ENCODE data around the gene AXIN2. TPM values are rescaled to one million over a fixed set of nuclear protein-coding genes. Genes with fewer than 3 reads are reported as not detected.

The AXIN2 gene
- total RNA-seq, 2 donors from 2014 or later = 32.3 to 54.6 TPM

GRCh38 chr17:65530523-65531255, 30.8 kb downstream of the AXIN2 start:
- intact Hi-C loops (cut with DNase I) = no loop called here
- Histone ChIP-seq H3K36me3 (peaks cover 1 to 11% of the 10 kb centered on the region in 2 donors), H3K4me3 (no peak overlapping the region), H3K27ac (peak overlapping the region; percentile 2 to 20), H3K4me1 (replicated peaks) (no peaks in the 10 kb centered on the region), H3K9me3 (no peaks in the 10 kb centered on the region), H3K27me3 (replicated peaks; ENCODE audit: insufficient read depth) (no peaks in the 10 kb centered on the region)
- DNase-seq (ENCODE audit: low spot score) = no peak
- 55% methylated on average over 10 of the region's 10 CpGs for WGBS
- TF ChIP-seq CTCF (IDR thresholded peaks at IDR 0.05) (no peak), POLR2AphosphoS5 (IDR thresholded peaks at IDR 0.05) (no peak), POLR2A (IDR thresholded peaks at IDR 0.05) (no peak)

- DNase-seq (ENCODE audit: low spot score) = no peak
- no peak overlapping the region for H3K4me3 ChIP-seq
- H3K27me3 ChIP-seq (replicated peaks; ENCODE audit: insufficient read depth) = no peaks in the 10 kb centered on the region
- no peak for TF ChIP-seq CTCF (IDR thresholded peaks at IDR 0.05)
- no peak for TF ChIP-seq POLR2AphosphoS5 (IDR thresholded peaks at IDR 0.05)
- no peak for TF ChIP-seq POLR2A (IDR thresholded peaks at IDR 0.05)
- H3K27ac ChIP-seq = no peak overlapping the region
- intact Hi-C loops (cut with DNase I) = no loop called here
- 91% methylated on average over 17 of the region's 17 CpGs for WGBS
- no peaks in the 10 kb centered on the region for H3K4me1 ChIP-seq (replicated peaks)
- peaks cover 0 to 11% of the 10 kb centered on the region in 2 donors for H3K36me3 ChIP-seq
- no peaks in the 10 kb centered on the region for H3K9me3 ChIP-seq
Observed at GRCh38 chr17:65529761-65530522, 31.5 kb downstream of the AXIN2 start.

GRCh38 chr17:65529040-65529633, 32.3 kb downstream of the AXIN2 start:
- WGBS = 81% methylated on average over 7 of the region's 7 CpGs
- no peaks in the 10 kb centered on the region for H3K9me3 ChIP-seq
- H3K27me3 ChIP-seq (replicated peaks; ENCODE audit: insufficient read depth) = no peaks in the 10 kb centered on the region
- intact Hi-C loops (cut with DNase I) = no loop called here
- H3K27ac ChIP-seq = no peak overlapping the region
- H3K4me3 ChIP-seq = no peak overlapping the region
- DNase-seq (ENCODE audit: low spot score) = no peak
- no peaks in the 10 kb centered on the region for H3K4me1 ChIP-seq (replicated peaks)
- peaks cover 0 to 10% of the 10 kb centered on the region in 2 donors for H3K36me3 ChIP-seq
- no peak for TF ChIP-seq POLR2AphosphoS5 (IDR thresholded peaks at IDR 0.05)
- TF ChIP-seq POLR2A (IDR thresholded peaks at IDR 0.05) = no peak
- no peak for TF ChIP-seq CTCF (IDR thresholded peaks at IDR 0.05)

- no peak for DNase-seq (ENCODE audit: low spot score)
- TF ChIP-seq POLR2A (IDR thresholded peaks at IDR 0.05) (no peak), CTCF (IDR thresholded peaks at IDR 0.05) (no peak), POLR2AphosphoS5 (IDR thresholded peaks at IDR 0.05) (no peak)
- Histone ChIP-seq H3K27ac (no peak overlapping the region), H3K36me3 (peaks cover 0 to 2% of the 10 kb centered on the region in 2 donors), H3K4me1 (replicated peaks) (no peaks in the 10 kb centered on the region), H3K27me3 (replicated peaks; ENCODE audit: insufficient read depth) (no peaks in the 10 kb centered on the region), H3K4me3 (no peak overlapping the region), H3K9me3 (no peaks in the 10 kb centered on the region)
- WGBS = 83% methylated on average over 16 of the region's 16 CpGs
- intact Hi-C loops (cut with DNase I) = no loop called here
Observed at GRCh38 chr17:65527857-65528591, 33.4 kb downstream of the AXIN2 start.
